H1 (cell line): Measurements from ENCODE around the gene COL6A2.

Experiments
- CEBPB ChIP-seq: IDR thresholded peaks from 2 replicates; pipeline ENCODE4 v1.6.1; 2012; ENCODE audit warnings: low read depth, low read length
- CTCF ChIP-seq, 3 experiments: IDR thresholded peaks; 1 replicate in 2 of 3; 2 replicates in 1 of 3; pipeline versions ENCODE4 v1.5.1 to v1.6.1; 2011; ENCODE audit warnings: low read length in 3 of 3, mild to moderate bottlenecking in 3 of 3, inconsistent platforms in 2 of 3, low read depth in 1 of 3, moderate library complexity in 1 of 3; ENCODE audit not compliant: insufficient read depth in 1 of 3; ENCODE audit errors: control extremely low read depth in 1 of 3
- EZH2 ChIP-seq: fragments of 200-600 bp; sonication (generic); IDR thresholded peaks from 2 replicates; pipeline ENCODE4 v1.7.1; 2012; ENCODE audit warnings: low read depth, mild to moderate bottlenecking, moderate library complexity, low read length, inconsistent platforms; ENCODE audit not compliant: severe bottlenecking
- JUN ChIP-seq: IDR thresholded peaks from 2 replicates; pipeline ENCODE4 v1.6.1; 2011; ENCODE audit warnings: low read depth, mild to moderate bottlenecking, improper control_type of control experiment, low read length
- MAX ChIP-seq: IDR thresholded peaks from 2 replicates; pipeline ENCODE4 v1.6.1; 2012; ENCODE audit warnings: inconsistent platforms
- POLR2A ChIP-seq, 2 experiments: IDR thresholded peaks; 1 replicate in 1 of 2; 2 replicates in 1 of 2; pipeline ENCODE4 v1.6.1; 2011; ENCODE audit warnings: low read depth in 2 of 2, low read length in 2 of 2, mild to moderate bottlenecking in 2 of 2; ENCODE audit errors: control extremely low read depth in 1 of 2
- POLR2AphosphoS5 ChIP-seq: IDR thresholded peaks from 2 replicates; pipeline ENCODE4 v1.6.1; 2011; ENCODE audit warnings: low read depth, low read length
- SP1 ChIP-seq: IDR thresholded peaks from 2 replicates; pipeline ENCODE4 v1.6.1; 2011; ENCODE audit warnings: low read depth, low read length
- TAF1 ChIP-seq: IDR thresholded peaks from 2 replicates; pipeline ENCODE4 v1.6.1; 2011; ENCODE audit warnings: mild to moderate bottlenecking, low read depth, low read length
- TCF12 ChIP-seq: IDR thresholded peaks from 2 replicates; pipeline ENCODE4 v1.6.1; 2011; ENCODE audit warnings: low read depth, mild to moderate bottlenecking, low read length
- ZNF274 ChIP-seq: IDR thresholded peaks from 2 replicates; pipeline ENCODE4 v1.7.0; 2012; ENCODE audit warnings: low read length, borderline replicate concordance; ENCODE audit errors: extremely low read depth

- no peak for TF ChIP-seq SP1
- TF ChIP-seq POLR2AphosphoS5: no peak
- no peak for TF ChIP-seq TAF1
- TF ChIP-seq CTCF (IDR thresholded peaks at IDR 0.05; ENCODE audit: control extremely low read depth in 1 of 3, insufficient read depth in 1 of 3, low read depth in 1 of 3, low read length in 3 of 3): no peak
- no peak for TF ChIP-seq ZNF274
- TF ChIP-seq MAX: no peak
- TF ChIP-seq EZH2: no peak
- no peak for TF ChIP-seq POLR2A (IDR thresholded peaks at IDR 0.05; ENCODE audit: control extremely low read depth in 1 of 2, low read depth in 2 of 2, low read length in 2 of 2)
- no peak for TF ChIP-seq TCF12
- TF ChIP-seq CEBPB: no peak
- TF ChIP-seq JUN: no peak
Measured at GRCh38 chr21:46118316-46119143, 20.6 kb downstream of the COL6A2 start.
